Measurements from ENCODE around the gene ELAVL1.

Gene ELAVL1

DNA sequence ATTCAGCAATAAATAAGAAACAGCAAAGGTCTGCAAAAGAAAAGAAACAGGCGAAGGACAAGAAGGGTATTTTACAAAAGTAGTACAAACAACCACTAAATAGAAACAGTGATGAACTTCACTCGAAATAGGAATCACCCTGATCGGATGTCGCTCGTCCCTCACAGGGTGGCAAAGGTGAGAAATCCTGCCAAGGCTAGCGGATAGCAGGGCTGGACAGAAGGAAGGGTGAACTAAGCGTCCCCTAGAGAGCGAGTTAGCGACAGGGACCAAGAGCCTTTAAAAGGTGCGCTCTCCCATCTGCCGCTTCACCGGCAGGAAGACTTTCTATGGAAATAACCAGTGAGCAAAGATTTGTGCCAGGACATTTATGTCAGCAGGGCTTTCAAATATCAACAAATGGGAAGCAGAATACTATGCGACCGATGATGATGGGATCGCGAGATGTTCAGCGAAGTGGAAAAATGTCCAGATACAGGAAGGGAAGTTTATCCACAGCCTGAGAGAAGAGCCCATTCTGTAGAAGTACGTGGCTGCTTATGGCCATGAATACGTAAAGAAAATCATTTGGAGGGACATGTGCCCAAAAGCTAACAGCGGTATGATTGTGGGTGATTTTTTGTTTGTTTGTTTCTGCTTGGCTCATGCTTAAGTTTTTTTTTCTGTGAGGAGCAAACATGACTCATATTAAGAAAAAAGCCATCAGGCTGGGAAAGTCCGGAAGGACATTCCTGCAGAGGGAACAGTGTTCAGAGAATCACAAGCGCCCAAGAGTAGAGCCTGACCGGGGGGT lies 18.9 kb downstream of the ELAVL1 start:
- Histone ChIP-seq H3K27ac (ENCODE audit: low read length) (no peak overlapping the region), H3K4me3 (ENCODE audit: low read length) (no peak overlapping the region), H3K27me3 (ENCODE audit: control insufficient read depth, insufficient read depth, low read length) (no peaks in the 10 kb centered on the region), H3K9me3 (ENCODE audit: control insufficient read depth, insufficient read depth, low read length) (no peaks in the 10 kb centered on the region), H3K36me3 (ENCODE audit: control insufficient read depth, insufficient read depth, low read length) (peaks cover 68% of the 10 kb centered on the region), H3K4me1 (ENCODE audit: control insufficient read depth, insufficient read depth, low read length) (no peaks in the 10 kb centered on the region)
- DNase-seq (ENCODE audit: low read depth, low spot score) = no peak
- WGBS (ENCODE audit: insufficient coverage, insufficient read length) = no CpG with 5 or more reads among the region's 23 CpGs

- H3K4me1 ChIP-seq (ENCODE audit: control insufficient read depth, insufficient read depth, low read length) = no peaks in the 10 kb centered on the region
- no peak for DNase-seq (ENCODE audit: low read depth, low spot score)
- H3K9me3 ChIP-seq (ENCODE audit: control insufficient read depth, insufficient read depth, low read length) = no peaks in the 10 kb centered on the region
- H3K36me3 ChIP-seq (ENCODE audit: control insufficient read depth, insufficient read depth, low read length) = peaks cover 63% of the 10 kb centered on the region
- no peaks in the 10 kb centered on the region for H3K27me3 ChIP-seq (ENCODE audit: control insufficient read depth, insufficient read depth, low read length)
- H3K27ac ChIP-seq (ENCODE audit: low read length) = no peak overlapping the region
- H3K4me3 ChIP-seq (ENCODE audit: low read length) = no peak overlapping the region
- no CpG with 5 or more reads among the region's 7 CpGs for WGBS (ENCODE audit: insufficient coverage, insufficient read length)
Measured at GRCh38 chr19:7985481-7985911, 19.9 kb downstream of the ELAVL1 start.

GRCh38 chr19:7983995-7984837 lies 21.2 kb downstream of the ELAVL1 start:
- H3K9me3 ChIP-seq (ENCODE audit: control insufficient read depth, insufficient read depth, low read length) = no peaks in the 10 kb centered on the region
- no CpG with 5 or more reads among the region's 14 CpGs for WGBS (ENCODE audit: insufficient coverage, insufficient read length)
- H3K36me3 ChIP-seq (ENCODE audit: control insufficient read depth, insufficient read depth, low read length) = peaks cover 73% of the 10 kb centered on the region
- H3K4me3 ChIP-seq (ENCODE audit: low read length) = no peak overlapping the region
- DNase-seq (ENCODE audit: low read depth, low spot score) = no peak
- H3K4me1 ChIP-seq (ENCODE audit: control insufficient read depth, insufficient read depth, low read length) = no peaks in the 10 kb centered on the region
- no peaks in the 10 kb centered on the region for H3K27me3 ChIP-seq (ENCODE audit: control insufficient read depth, insufficient read depth, low read length)
- no peak overlapping the region for H3K27ac ChIP-seq (ENCODE audit: low read length)

GRCh38 chr19:7983286-7983950 lies 22.0 kb downstream of the ELAVL1 start:
- Histone ChIP-seq H3K4me3 (ENCODE audit: low read length) (no peak overlapping the region), H3K27ac (ENCODE audit: low read length) (no peak overlapping the region), H3K9me3 (ENCODE audit: control insufficient read depth, insufficient read depth, low read length) (no peaks in the 10 kb centered on the region), H3K36me3 (ENCODE audit: control insufficient read depth, insufficient read depth, low read length) (peaks cover 70% of the 10 kb centered on the region), H3K27me3 (ENCODE audit: control insufficient read depth, insufficient read depth, low read length) (no peaks in the 10 kb centered on the region), H3K4me1 (ENCODE audit: control insufficient read depth, insufficient read depth, low read length) (no peaks in the 10 kb centered on the region)
- DNase-seq (ENCODE audit: low read depth, low spot score) = no peak
- no CpG with 5 or more reads among the region's 18 CpGs for WGBS (ENCODE audit: insufficient coverage, insufficient read length)

- H3K4me3 ChIP-seq (ENCODE audit: low read length) = no peak overlapping the region
- WGBS (ENCODE audit: insufficient coverage, insufficient read length) = no CpG with 5 or more reads among the region's 21 CpGs
- H3K36me3 ChIP-seq (ENCODE audit: control insufficient read depth, insufficient read depth, low read length) = peaks cover 64% of the 10 kb centered on the region
- H3K27ac ChIP-seq (ENCODE audit: low read length) = no peak overlapping the region
- no peak for DNase-seq (ENCODE audit: low read depth, low spot score)
- H3K9me3 ChIP-seq (ENCODE audit: control insufficient read depth, insufficient read depth, low read length) = no peaks in the 10 kb centered on the region
- no peaks in the 10 kb centered on the region for H3K27me3 ChIP-seq (ENCODE audit: control insufficient read depth, insufficient read depth, low read length)
- H3K4me1 ChIP-seq (ENCODE audit: control insufficient read depth, insufficient read depth, low read length) = no peaks in the 10 kb centered on the region
Measured at GRCh38 chr19:7982651-7983099, 22.8 kb downstream of the ELAVL1 start.

GRCh38 chr19:7982103-7982502 lies 23.3 kb downstream of the ELAVL1 start:
- Histone ChIP-seq H3K36me3 (ENCODE audit: control insufficient read depth, insufficient read depth, low read length) (peaks cover 64% of the 10 kb centered on the region), H3K27me3 (ENCODE audit: control insufficient read depth, insufficient read depth, low read length) (no peaks in the 10 kb centered on the region), H3K9me3 (ENCODE audit: control insufficient read depth, insufficient read depth, low read length) (no peaks in the 10 kb centered on the region), H3K4me3 (ENCODE audit: low read length) (no peak overlapping the region), H3K4me1 (ENCODE audit: control insufficient read depth, insufficient read depth, low read length) (no peaks in the 10 kb centered on the region), H3K27ac (ENCODE audit: low read length) (no peak overlapping the region)
- no CpG with 5 or more reads among the region's 10 CpGs for WGBS (ENCODE audit: insufficient coverage, insufficient read length)
- DNase-seq (ENCODE audit: low read depth, low spot score) = no peak

- no CpG with 5 or more reads among the region's 7 CpGs for WGBS (ENCODE audit: insufficient coverage, insufficient read length)
- no peak overlapping the region for H3K4me3 ChIP-seq (ENCODE audit: low read length)
- H3K27ac ChIP-seq (ENCODE audit: low read length) = no peak overlapping the region
- H3K4me1 ChIP-seq (ENCODE audit: control insufficient read depth, insufficient read depth, low read length) = no peaks in the 10 kb centered on the region
- H3K27me3 ChIP-seq (ENCODE audit: control insufficient read depth, insufficient read depth, low read length) = no peaks in the 10 kb centered on the region
- DNase-seq (ENCODE audit: low read depth, low spot score) = no peak
- peaks cover 66% of the 10 kb centered on the region for H3K36me3 ChIP-seq (ENCODE audit: control insufficient read depth, insufficient read depth, low read length)
- no peaks in the 10 kb centered on the region for H3K9me3 ChIP-seq (ENCODE audit: control insufficient read depth, insufficient read depth, low read length)
Measured at GRCh38 chr19:7981661-7982060, 23.8 kb downstream of the ELAVL1 start.

DNA sequence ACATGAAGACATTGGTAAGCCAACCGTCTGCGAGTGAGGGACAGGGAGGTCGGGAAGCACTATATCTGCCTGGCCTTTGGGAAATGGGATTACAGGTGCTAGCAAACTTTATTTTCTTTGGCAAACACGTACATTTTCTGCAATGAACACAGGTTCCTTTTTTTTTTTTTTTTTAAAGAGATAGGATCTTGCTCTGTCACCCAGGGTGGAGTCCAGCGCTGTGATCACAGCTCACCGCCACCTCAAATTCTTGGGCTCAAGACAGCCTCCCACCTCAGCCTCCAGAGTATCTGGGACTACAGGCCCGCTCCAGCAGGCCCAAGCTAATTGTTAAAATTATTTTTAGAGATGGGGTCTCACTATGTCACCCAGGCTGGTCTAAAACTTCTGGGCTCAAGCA lies 24.2 kb downstream of the ELAVL1 start:
- Histone ChIP-seq H3K9me3 (ENCODE audit: control insufficient read depth, insufficient read depth, low read length) (no peaks in the 10 kb centered on the region), H3K36me3 (ENCODE audit: control insufficient read depth, insufficient read depth, low read length) (peaks cover 63% of the 10 kb centered on the region), H3K4me3 (ENCODE audit: low read length) (no peak overlapping the region), H3K27me3 (ENCODE audit: control insufficient read depth, insufficient read depth, low read length) (no peaks in the 10 kb centered on the region), H3K4me1 (ENCODE audit: control insufficient read depth, insufficient read depth, low read length) (no peaks in the 10 kb centered on the region), H3K27ac (ENCODE audit: low read length) (no peak overlapping the region)
- DNase-seq (ENCODE audit: low read depth, low spot score) = no peak
- no CpG with 5 or more reads among the region's 7 CpGs for WGBS (ENCODE audit: insufficient coverage, insufficient read length)

GRCh38 chr19:7980635-7981121 lies 24.8 kb downstream of the ELAVL1 start:
- H3K4me3 ChIP-seq (ENCODE audit: low read length) = no peak overlapping the region
- H3K27ac ChIP-seq (ENCODE audit: low read length) = no peak overlapping the region
- H3K9me3 ChIP-seq (ENCODE audit: control insufficient read depth, insufficient read depth, low read length) = no peaks in the 10 kb centered on the region
- no peaks in the 10 kb centered on the region for H3K4me1 ChIP-seq (ENCODE audit: control insufficient read depth, insufficient read depth, low read length)
- no peak for DNase-seq (ENCODE audit: low read depth, low spot score)
- no peaks in the 10 kb centered on the region for H3K27me3 ChIP-seq (ENCODE audit: control insufficient read depth, insufficient read depth, low read length)
- WGBS (ENCODE audit: insufficient coverage, insufficient read length) = no CpG with 5 or more reads among the region's 12 CpGs
- peaks cover 59% of the 10 kb centered on the region for H3K36me3 ChIP-seq (ENCODE audit: control insufficient read depth, insufficient read depth, low read length)

DNA sequence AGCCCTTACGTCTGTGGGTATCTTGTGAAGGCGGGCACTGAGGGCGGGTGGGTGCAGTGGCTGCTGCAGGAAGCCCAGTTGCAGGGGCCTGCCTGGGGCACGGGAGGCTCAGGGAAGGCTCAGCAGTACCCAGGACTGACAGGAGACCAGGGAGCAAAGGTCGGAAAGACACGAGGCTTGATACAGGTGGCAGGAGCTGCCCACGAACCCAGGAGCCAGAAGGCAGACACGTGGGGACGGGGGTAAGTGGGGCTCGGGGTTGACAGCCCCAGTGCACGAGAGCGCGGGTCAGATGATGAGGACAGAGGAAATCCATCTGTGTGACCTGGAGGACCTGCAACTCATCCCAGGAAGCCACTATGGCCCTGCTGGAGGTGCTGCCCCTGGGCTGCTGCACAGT lies 25.3 kb downstream of the ELAVL1 start:
- Histone ChIP-seq H3K4me1 (ENCODE audit: control insufficient read depth, insufficient read depth, low read length) (no peaks in the 10 kb centered on the region), H3K4me3 (ENCODE audit: low read length) (no peak overlapping the region), H3K36me3 (ENCODE audit: control insufficient read depth, insufficient read depth, low read length) (peaks cover 58% of the 10 kb centered on the region), H3K27me3 (ENCODE audit: control insufficient read depth, insufficient read depth, low read length) (no peaks in the 10 kb centered on the region), H3K27ac (ENCODE audit: low read length) (no peak overlapping the region), H3K9me3 (ENCODE audit: control insufficient read depth, insufficient read depth, low read length) (no peaks in the 10 kb centered on the region)
- no peak for DNase-seq (ENCODE audit: low read depth, low spot score)
- WGBS (ENCODE audit: insufficient coverage, insufficient read length) = no CpG with 5 or more reads among the region's 13 CpGs
